ENCODE data around the gene TRPM8.

Gene TRPM8

GRCh38 chr2:233982421-233983121, 65.4 kb downstream of the TRPM8 start:
- no peaks in the 10 kb centered on the region for H3K4me1 ChIP-seq (ENCODE audit: insufficient read depth, insufficient read length)
- H3K9me3 ChIP-seq (ENCODE audit: insufficient read depth, low read length), result no peaks in the 10 kb centered on the region
- no peaks in the 10 kb centered on the region for H3K36me3 ChIP-seq (ENCODE audit: insufficient read depth, insufficient read length, low read length)
- H3K27me3 ChIP-seq (ENCODE audit: insufficient read depth, insufficient read length), result no peaks in the 10 kb centered on the region
- TF ChIP-seq SUZ12 (IDR thresholded peaks at IDR 0.05; ENCODE audit: extremely low read depth, insufficient read depth, insufficient read length), result no peak
- TF ChIP-seq ZNF274 (IDR thresholded peaks at IDR 0.05; ENCODE audit: low read depth, low read length), result no peak
- no peak overlapping the region for H3K4me3 ChIP-seq (ENCODE audit: insufficient read length, low read depth)
- no peak for DNase-seq (ENCODE audit: low read depth, low spot score)
- no peak overlapping the region for H3K9ac ChIP-seq (ENCODE audit: insufficient read length, low read depth)

GRCh38 chr2:233983445-233983844, 66.3 kb downstream of the TRPM8 start:
- Histone ChIP-seq H3K36me3 (ENCODE audit: insufficient read depth, insufficient read length, low read length) (no peaks in the 10 kb centered on the region), H3K27me3 (ENCODE audit: insufficient read depth, insufficient read length) (no peaks in the 10 kb centered on the region), H3K9me3 (ENCODE audit: insufficient read depth, low read length) (no peaks in the 10 kb centered on the region), H3K4me3 (ENCODE audit: insufficient read length, low read depth) (no peak overlapping the region), H3K9ac (ENCODE audit: insufficient read length, low read depth) (no peak overlapping the region), H3K4me1 (ENCODE audit: insufficient read depth, insufficient read length) (no peaks in the 10 kb centered on the region)
- TF ChIP-seq SUZ12 (IDR thresholded peaks at IDR 0.05; ENCODE audit: extremely low read depth, insufficient read depth, insufficient read length), result no peak
- no peak for TF ChIP-seq YY1 (IDR thresholded peaks at IDR 0.05; ENCODE audit: insufficient read depth, insufficient read length)
- TF ChIP-seq ZNF274 (IDR thresholded peaks at IDR 0.05; ENCODE audit: low read depth, low read length), result no peak
- DNase-seq (ENCODE audit: low read depth, low spot score), result no peak

GRCh38 chr2:233988581-233988980, 71.4 kb downstream of the TRPM8 start:
- DNase-seq (ENCODE audit: low read depth, low spot score), result no peak
- Histone ChIP-seq H3K4me3 (ENCODE audit: insufficient read length, low read depth) (no peak overlapping the region), H3K27me3 (ENCODE audit: insufficient read depth, insufficient read length) (no peaks in the 10 kb centered on the region), H3K9ac (ENCODE audit: insufficient read length, low read depth) (no peak overlapping the region), H3K4me1 (ENCODE audit: insufficient read depth, insufficient read length) (no peaks in the 10 kb centered on the region), H3K9me3 (ENCODE audit: insufficient read depth, low read length) (peaks cover 19% of the 10 kb centered on the region), H3K36me3 (ENCODE audit: insufficient read depth, insufficient read length, low read length) (no peaks in the 10 kb centered on the region)
- TF ChIP-seq ZNF274 (IDR thresholded peaks at IDR 0.05; ENCODE audit: low read depth, low read length) (no peak), YY1 (IDR thresholded peaks at IDR 0.05; ENCODE audit: insufficient read depth, insufficient read length) (no peak), SUZ12 (IDR thresholded peaks at IDR 0.05; ENCODE audit: extremely low read depth, insufficient read depth, insufficient read length) (no peak)

- DNase-seq (ENCODE audit: low read depth, low spot score), result no peak
- no peaks in the 10 kb centered on the region for H3K4me1 ChIP-seq (ENCODE audit: insufficient read depth, insufficient read length)
- H3K4me3 ChIP-seq (ENCODE audit: insufficient read length, low read depth), result no peak overlapping the region
- TF ChIP-seq YY1 (IDR thresholded peaks at IDR 0.05; ENCODE audit: insufficient read depth, insufficient read length) (no peak), SUZ12 (IDR thresholded peaks at IDR 0.05; ENCODE audit: extremely low read depth, insufficient read depth, insufficient read length) (no peak)
- no peak overlapping the region for H3K9ac ChIP-seq (ENCODE audit: insufficient read length, low read depth)
- H3K27me3 ChIP-seq (ENCODE audit: insufficient read depth, insufficient read length), result no peaks in the 10 kb centered on the region
- peaks cover 25% of the 10 kb centered on the region for H3K9me3 ChIP-seq (ENCODE audit: insufficient read depth, low read length)
- no peaks in the 10 kb centered on the region for H3K36me3 ChIP-seq (ENCODE audit: insufficient read depth, insufficient read length, low read length)
Observed at GRCh38 chr2:233989221-233989858, 72.2 kb downstream of the TRPM8 start.

- TF ChIP-seq ZNF274 (IDR thresholded peaks at IDR 0.05; ENCODE audit: low read depth, low read length) (no peak), YY1 (IDR thresholded peaks at IDR 0.05; ENCODE audit: insufficient read depth, insufficient read length) (no peak), SUZ12 (IDR thresholded peaks at IDR 0.05; ENCODE audit: extremely low read depth, insufficient read depth, insufficient read length) (no peak)
Observed at GRCh38 chr2:233990261-233990798, 73.2 kb downstream of the TRPM8 start.

GRCh38 chr2:233991196-233991595, 74.0 kb downstream of the TRPM8 start:
- Histone ChIP-seq H3K9ac (ENCODE audit: insufficient read length, low read depth) (no peak overlapping the region), H3K27me3 (ENCODE audit: insufficient read depth, insufficient read length) (no peaks in the 10 kb centered on the region), H3K4me1 (ENCODE audit: insufficient read depth, insufficient read length) (no peaks in the 10 kb centered on the region), H3K4me3 (ENCODE audit: insufficient read length, low read depth) (no peak overlapping the region), H3K9me3 (ENCODE audit: insufficient read depth, low read length) (peaks cover 26% of the 10 kb centered on the region), H3K36me3 (ENCODE audit: insufficient read depth, insufficient read length, low read length) (no peaks in the 10 kb centered on the region)
- DNase-seq (ENCODE audit: low read depth, low spot score), result no peak
- TF ChIP-seq SUZ12 (IDR thresholded peaks at IDR 0.05; ENCODE audit: extremely low read depth, insufficient read depth, insufficient read length), result no peak
- TF ChIP-seq YY1 (IDR thresholded peaks at IDR 0.05; ENCODE audit: insufficient read depth, insufficient read length), result no peak

More at GRCh38 chr2:233990261-233990798, 73.2 kb downstream of the TRPM8 start:
- no peak overlapping the region for H3K9ac ChIP-seq (ENCODE audit: insufficient read length, low read depth)
- H3K9me3 ChIP-seq (ENCODE audit: insufficient read depth, low read length), result peaks cover 26% of the 10 kb centered on the region
- no peak for DNase-seq (ENCODE audit: low read depth, low spot score)
- no peaks in the 10 kb centered on the region for H3K4me1 ChIP-seq (ENCODE audit: insufficient read depth, insufficient read length)
- no peaks in the 10 kb centered on the region for H3K36me3 ChIP-seq (ENCODE audit: insufficient read depth, insufficient read length, low read length)
- H3K4me3 ChIP-seq (ENCODE audit: insufficient read length, low read depth), result no peak overlapping the region
- H3K27me3 ChIP-seq (ENCODE audit: insufficient read depth, insufficient read length), result no peaks in the 10 kb centered on the region

- H3K36me3 ChIP-seq (ENCODE audit: insufficient read depth, insufficient read length, low read length), result no peaks in the 10 kb centered on the region
- DNase-seq (ENCODE audit: low read depth, low spot score), result no peak
- H3K4me1 ChIP-seq (ENCODE audit: insufficient read depth, insufficient read length), result no peaks in the 10 kb centered on the region
- no peak for TF ChIP-seq SUZ12 (IDR thresholded peaks at IDR 0.05; ENCODE audit: extremely low read depth, insufficient read depth, insufficient read length)
- no peak for TF ChIP-seq YY1 (IDR thresholded peaks at IDR 0.05; ENCODE audit: insufficient read depth, insufficient read length)
- no peak for TF ChIP-seq ZNF274 (IDR thresholded peaks at IDR 0.05; ENCODE audit: low read depth, low read length)
- H3K27me3 ChIP-seq (ENCODE audit: insufficient read depth, insufficient read length), result no peaks in the 10 kb centered on the region
- peaks cover 26% of the 10 kb centered on the region for H3K9me3 ChIP-seq (ENCODE audit: insufficient read depth, low read length)
- no peak overlapping the region for H3K4me3 ChIP-seq (ENCODE audit: insufficient read length, low read depth)
- no peak overlapping the region for H3K9ac ChIP-seq (ENCODE audit: insufficient read length, low read depth)
Observed at GRCh38 chr2:233992513-233993217, 75.5 kb downstream of the TRPM8 start.

Measured in NT2/D1 (cell line).